Measurements from ENCODE around the gene C17orf100.

C17orf100 gene

DNA sequence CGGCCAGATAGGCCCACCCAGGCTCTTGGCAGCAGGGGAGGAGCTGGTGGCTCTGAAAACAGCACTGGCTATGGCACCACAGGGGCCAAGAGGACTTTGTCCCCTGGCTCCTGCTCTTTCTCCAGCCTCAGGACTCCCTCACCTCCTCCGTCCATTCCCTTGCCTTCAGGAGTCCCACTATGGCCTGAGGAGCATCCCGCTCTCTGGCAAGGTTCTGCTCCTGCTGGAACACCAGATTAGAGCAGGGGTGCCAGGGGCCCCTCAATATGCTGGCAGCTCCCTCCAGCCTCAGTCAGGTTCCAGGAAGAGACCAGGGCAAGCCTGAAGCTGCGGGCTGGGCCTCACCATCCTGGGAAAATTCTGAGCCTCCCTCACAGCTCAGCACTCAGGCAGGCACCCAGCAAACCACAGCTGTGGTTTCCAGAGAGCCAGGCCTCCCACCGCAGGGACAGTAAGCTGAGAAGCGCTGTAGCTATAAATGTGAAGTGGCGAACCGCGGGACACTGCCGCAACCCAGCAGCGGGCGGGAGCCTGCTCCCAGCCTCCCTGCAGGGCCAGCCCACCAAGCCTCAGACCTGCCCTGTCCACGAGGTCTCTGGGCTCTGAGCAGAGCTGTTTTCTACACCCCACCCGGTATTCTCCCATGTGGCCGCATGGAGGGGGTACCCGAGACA is 25.7 kb downstream of the C17orf100 start:
- no peak overlapping the region for H3K4me3 ChIP-seq (ENCODE audit: low read depth in 1 of 5, low read length in 5 of 5)
- H3K9ac ChIP-seq (ENCODE audit: low read length in 5 of 5) = no peak overlapping the region
- H3K27ac ChIP-seq (ENCODE audit: low read depth, low read length) = no peak overlapping the region
- no peaks in the 10 kb centered on the region for H3K9me3 ChIP-seq (ENCODE audit: control insufficient read depth in 5 of 5, low read length in 5 of 5)
- H3K4me1 ChIP-seq (ENCODE audit: control insufficient read depth in 5 of 5, insufficient read depth in 5 of 5, low read length in 5 of 5) = no peaks in the 10 kb centered on the region
- no peaks in the 10 kb centered on the region for H3K36me3 ChIP-seq (ENCODE audit: control insufficient read depth in 5 of 5, insufficient read depth in 5 of 5, low read length in 5 of 5)
- peaks cover 6 to 27% (median 19%) of the 10 kb centered on the region in 5 donors for H3K27me3 ChIP-seq (ENCODE audit: control insufficient read depth in 5 of 5, insufficient read depth in 4 of 5, low read length in 5 of 5)

GRCh38 chr17:6677946-6678345 is 26.4 kb downstream of the C17orf100 start:
- peaks cover 6 to 31% (median 19%) of the 10 kb centered on the region in 5 donors for H3K27me3 ChIP-seq (ENCODE audit: control insufficient read depth in 5 of 5, insufficient read depth in 4 of 5, low read length in 5 of 5)
- H3K9ac ChIP-seq (ENCODE audit: low read length in 5 of 5) = no peak overlapping the region
- no peak overlapping the region for H3K4me3 ChIP-seq (ENCODE audit: low read depth in 1 of 5, low read length in 5 of 5)
- H3K4me1 ChIP-seq (ENCODE audit: control insufficient read depth in 5 of 5, insufficient read depth in 5 of 5, low read length in 5 of 5) = no peaks in the 10 kb centered on the region
- H3K27ac ChIP-seq (ENCODE audit: low read depth, low read length) = no peak overlapping the region
- H3K9me3 ChIP-seq (ENCODE audit: control insufficient read depth in 5 of 5, low read length in 5 of 5) = no peaks in the 10 kb centered on the region
- H3K36me3 ChIP-seq (ENCODE audit: control insufficient read depth in 5 of 5, insufficient read depth in 5 of 5, low read length in 5 of 5) = no peaks in the 10 kb centered on the region

DNA sequence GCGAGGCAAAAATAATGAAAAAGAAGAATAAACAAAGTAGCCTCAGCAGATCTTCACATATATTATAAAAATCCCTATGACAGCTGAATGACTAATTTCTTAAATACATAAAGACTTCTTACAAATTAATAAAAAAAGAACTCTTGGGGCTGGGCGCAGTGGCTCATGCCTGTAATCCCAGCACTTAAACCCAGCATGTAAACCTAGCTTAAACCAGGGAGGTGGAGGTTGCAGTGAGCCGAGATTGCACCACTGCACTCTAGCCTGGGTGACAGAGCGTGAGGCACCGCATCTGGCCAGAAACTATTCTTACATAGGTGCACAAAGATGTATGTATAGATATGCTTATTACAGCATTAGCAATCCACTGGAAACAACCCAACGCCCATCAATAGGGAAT is 27.7 kb downstream of the C17orf100 start:
- Histone ChIP-seq H3K27me3 (ENCODE audit: control insufficient read depth in 5 of 5, insufficient read depth in 4 of 5, low read length in 5 of 5) (peaks cover 6 to 34% (median 21%) of the 10 kb centered on the region in 5 donors), H3K4me1 (ENCODE audit: control insufficient read depth in 5 of 5, insufficient read depth in 5 of 5, low read length in 5 of 5) (no peaks in the 10 kb centered on the region), H3K9ac (ENCODE audit: low read length in 5 of 5) (no peak overlapping the region)

GRCh38 chr17:6681176-6681575 is 29.6 kb downstream of the C17orf100 start:
- Histone ChIP-seq H3K9me3 (ENCODE audit: control insufficient read depth in 5 of 5, low read length in 5 of 5) (no peaks in the 10 kb centered on the region), H3K36me3 (ENCODE audit: control insufficient read depth in 5 of 5, insufficient read depth in 5 of 5, low read length in 5 of 5) (no peaks in the 10 kb centered on the region), H3K4me1 (ENCODE audit: control insufficient read depth in 5 of 5, insufficient read depth in 5 of 5, low read length in 5 of 5) (no peaks in the 10 kb centered on the region), H3K27ac (ENCODE audit: low read depth, low read length) (no peak overlapping the region), H3K27me3 (ENCODE audit: control insufficient read depth in 5 of 5, insufficient read depth in 4 of 5, low read length in 5 of 5) (peaks cover 6 to 35% (median 22%) of the 10 kb centered on the region in 5 donors), H3K9ac (ENCODE audit: low read length in 5 of 5) (no peak overlapping the region), H3K4me3 (ENCODE audit: low read depth in 1 of 5, low read length in 5 of 5) (no peak overlapping the region)

More for the DNA sequence above, 27.7 kb downstream of the C17orf100 start:
- Histone ChIP-seq H3K9me3 (ENCODE audit: control insufficient read depth in 5 of 5, low read length in 5 of 5) (no peaks in the 10 kb centered on the region), H3K4me3 (ENCODE audit: low read depth in 1 of 5, low read length in 5 of 5) (no peak overlapping the region), H3K27ac (ENCODE audit: low read depth, low read length) (no peak overlapping the region), H3K36me3 (ENCODE audit: control insufficient read depth in 5 of 5, insufficient read depth in 5 of 5, low read length in 5 of 5) (no peaks in the 10 kb centered on the region)

DNA sequence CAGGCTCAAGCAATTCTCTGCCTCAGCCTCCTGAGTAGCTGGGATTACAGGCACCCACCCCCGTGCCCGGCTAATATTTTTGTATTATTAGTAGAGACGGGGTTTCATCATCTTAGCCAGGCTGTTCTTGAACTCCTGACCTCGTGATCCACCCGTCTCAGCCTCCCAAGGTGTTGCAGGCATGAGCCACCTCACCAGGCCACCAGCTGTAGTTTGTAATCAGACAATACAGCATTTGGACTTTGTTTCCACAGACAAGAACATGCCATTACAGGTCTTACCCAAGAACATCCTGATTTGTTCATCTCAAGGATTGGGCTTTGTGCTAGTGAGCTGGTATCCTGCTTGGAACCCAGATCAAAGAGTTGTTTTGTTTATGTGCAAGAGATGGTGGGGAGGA is 30.1 kb downstream of the C17orf100 start:
- H3K27me3 ChIP-seq (ENCODE audit: control insufficient read depth in 5 of 5, insufficient read depth in 4 of 5, low read length in 5 of 5) = peaks cover 6 to 36% (median 20%) of the 10 kb centered on the region in 5 donors
- no peak overlapping the region for H3K4me3 ChIP-seq (ENCODE audit: low read depth in 1 of 5, low read length in 5 of 5)
- no peaks in the 10 kb centered on the region for H3K36me3 ChIP-seq (ENCODE audit: control insufficient read depth in 5 of 5, insufficient read depth in 5 of 5, low read length in 5 of 5)
- no peak overlapping the region for H3K9ac ChIP-seq (ENCODE audit: low read length in 5 of 5)
- H3K27ac ChIP-seq (ENCODE audit: low read depth, low read length) = no peak overlapping the region
- H3K4me1 ChIP-seq (ENCODE audit: control insufficient read depth in 5 of 5, insufficient read depth in 5 of 5, low read length in 5 of 5) = no peaks in the 10 kb centered on the region
- H3K9me3 ChIP-seq (ENCODE audit: control insufficient read depth in 5 of 5, low read length in 5 of 5) = no peaks in the 10 kb centered on the region

DNA sequence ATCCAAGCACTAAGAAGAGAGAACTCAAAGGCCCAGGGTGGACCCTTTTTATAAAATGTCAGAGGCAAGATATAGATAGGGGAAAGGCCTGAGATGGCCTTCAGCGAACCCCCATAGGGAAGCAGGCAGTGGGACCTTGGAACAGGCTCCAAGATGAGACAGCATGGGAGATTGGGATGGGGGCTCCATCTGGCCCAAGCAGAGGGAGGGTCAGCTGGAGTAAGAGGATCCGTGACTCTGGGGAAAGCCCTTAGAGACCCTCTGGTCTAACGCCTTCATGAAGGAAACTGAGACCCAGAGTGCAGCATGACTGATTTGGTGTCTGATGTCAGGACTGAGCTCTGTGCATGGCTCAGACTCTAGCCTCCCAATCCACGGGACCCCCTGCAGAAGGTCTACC is 30.8 kb downstream of the C17orf100 start:
- Histone ChIP-seq H3K9me3 (ENCODE audit: control insufficient read depth in 5 of 5, low read length in 5 of 5) (no peaks in the 10 kb centered on the region), H3K4me1 (ENCODE audit: control insufficient read depth in 5 of 5, insufficient read depth in 5 of 5, low read length in 5 of 5) (no peaks in the 10 kb centered on the region), H3K36me3 (ENCODE audit: control insufficient read depth in 5 of 5, insufficient read depth in 5 of 5, low read length in 5 of 5) (no peaks in the 10 kb centered on the region), H3K27ac (ENCODE audit: low read depth, low read length) (no peak overlapping the region), H3K4me3 (ENCODE audit: low read depth in 1 of 5, low read length in 5 of 5) (no peak overlapping the region), H3K27me3 (ENCODE audit: control insufficient read depth in 5 of 5, insufficient read depth in 4 of 5, low read length in 5 of 5) (peaks cover 6 to 29% (median 15%) of the 10 kb centered on the region in 5 donors), H3K9ac (ENCODE audit: low read length in 5 of 5) (no peak overlapping the region)

DNA sequence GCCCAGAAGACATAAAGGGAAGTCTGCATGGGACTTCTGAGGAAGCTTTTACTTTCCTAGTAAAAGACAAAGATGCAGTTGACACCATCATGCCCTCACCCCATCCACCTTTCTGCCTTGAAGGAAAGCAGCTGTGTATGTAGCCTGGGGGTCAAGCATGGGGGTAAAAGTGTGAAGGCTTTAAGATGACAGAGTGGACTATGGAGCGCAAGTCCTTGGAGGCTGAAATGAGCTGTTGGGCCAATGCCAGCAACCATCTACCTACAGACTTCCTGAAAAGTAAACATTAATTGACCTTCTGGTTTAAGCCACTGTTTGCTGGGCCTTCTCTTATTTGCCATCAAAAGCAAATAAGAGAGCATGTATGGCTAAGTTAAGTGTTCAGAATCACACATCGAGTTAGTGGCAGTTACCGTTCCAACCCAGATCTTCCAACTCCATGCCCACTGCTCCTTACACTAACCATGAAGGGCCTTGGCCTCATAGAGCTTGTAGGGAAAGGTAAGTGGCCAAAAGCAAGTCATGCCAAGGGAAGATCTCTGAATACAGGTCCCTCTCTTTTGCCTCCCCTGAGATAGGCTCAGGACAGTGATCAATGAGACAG is 31.6 kb downstream of the C17orf100 start:
- no peak overlapping the region for H3K9ac ChIP-seq (ENCODE audit: low read length in 5 of 5)
- H3K4me1 ChIP-seq (ENCODE audit: control insufficient read depth in 5 of 5, insufficient read depth in 5 of 5, low read length in 5 of 5) = no peaks in the 10 kb centered on the region
- no peak overlapping the region for H3K4me3 ChIP-seq (ENCODE audit: low read depth in 1 of 5, low read length in 5 of 5)
- no peaks in the 10 kb centered on the region for H3K36me3 ChIP-seq (ENCODE audit: control insufficient read depth in 5 of 5, insufficient read depth in 5 of 5, low read length in 5 of 5)
- no peaks in the 10 kb centered on the region for H3K9me3 ChIP-seq (ENCODE audit: control insufficient read depth in 5 of 5, low read length in 5 of 5)
- peaks cover 3 to 21% (median 7%) of the 10 kb centered on the region in 5 donors for H3K27me3 ChIP-seq (ENCODE audit: control insufficient read depth in 5 of 5, insufficient read depth in 4 of 5, low read length in 5 of 5)
- no peak overlapping the region for H3K27ac ChIP-seq (ENCODE audit: low read depth, low read length)

DNA sequence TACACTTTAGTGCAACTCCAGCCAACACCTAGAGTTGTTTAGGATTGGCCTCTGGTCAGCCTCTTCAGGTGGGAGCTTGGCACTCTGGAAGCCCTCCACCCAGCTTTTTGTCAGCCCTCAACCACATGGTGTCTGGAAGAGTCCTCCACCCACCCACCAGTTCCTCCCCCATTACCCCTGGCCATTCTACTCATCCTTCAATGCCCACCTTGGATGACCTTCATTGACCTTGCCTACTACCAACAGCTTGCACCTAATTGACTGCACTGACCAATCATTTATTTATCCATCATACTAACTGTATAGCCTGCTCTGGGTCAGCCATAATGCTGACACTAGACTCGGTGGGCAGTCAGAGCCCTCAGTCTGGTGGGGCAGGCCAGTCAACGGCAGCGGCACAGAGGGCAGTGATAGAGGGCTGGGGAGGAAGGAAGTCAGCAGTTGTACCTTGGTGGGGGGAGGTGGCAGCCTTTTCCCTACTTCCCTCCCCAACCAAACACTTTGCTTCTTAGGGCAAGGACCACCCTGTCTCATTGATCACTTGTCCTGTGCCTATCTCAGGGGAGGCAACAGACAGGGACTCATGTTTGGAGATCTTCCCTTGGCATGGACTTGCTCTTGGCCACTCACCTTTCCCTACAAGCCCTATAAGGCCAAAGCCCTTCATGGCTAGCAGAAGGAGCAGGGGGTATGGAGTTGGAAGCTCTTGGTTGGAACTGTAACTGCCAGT is 32.3 kb downstream of the C17orf100 start:
- no peaks in the 10 kb centered on the region for H3K36me3 ChIP-seq (ENCODE audit: control insufficient read depth in 5 of 5, insufficient read depth in 5 of 5, low read length in 5 of 5)
- no peak overlapping the region for H3K27ac ChIP-seq (ENCODE audit: low read depth, low read length)
- H3K27me3 ChIP-seq (ENCODE audit: control insufficient read depth in 5 of 5, insufficient read depth in 4 of 5, low read length in 5 of 5) = peaks cover 0 to 14% (median 4%) of the 10 kb centered on the region in 5 donors
- no peak overlapping the region for H3K9ac ChIP-seq (ENCODE audit: low read length in 5 of 5)
- H3K4me3 ChIP-seq (ENCODE audit: low read depth in 1 of 5, low read length in 5 of 5) = no peak overlapping the region
- no peaks in the 10 kb centered on the region for H3K9me3 ChIP-seq (ENCODE audit: control insufficient read depth in 5 of 5, low read length in 5 of 5)
- H3K4me1 ChIP-seq (ENCODE audit: control insufficient read depth in 5 of 5, insufficient read depth in 5 of 5, low read length in 5 of 5) = no peaks in the 10 kb centered on the region

- Histone ChIP-seq H3K36me3 (ENCODE audit: control insufficient read depth in 5 of 5, insufficient read depth in 5 of 5, low read length in 5 of 5) (no peaks in the 10 kb centered on the region), H3K27ac (ENCODE audit: low read depth, low read length) (no peak overlapping the region), H3K9ac (ENCODE audit: low read length in 5 of 5) (no peak overlapping the region), H3K4me3 (ENCODE audit: low read depth in 1 of 5, low read length in 5 of 5) (no peak overlapping the region), H3K9me3 (ENCODE audit: control insufficient read depth in 5 of 5, low read length in 5 of 5) (no peaks in the 10 kb centered on the region), H3K27me3 (ENCODE audit: control insufficient read depth in 5 of 5, insufficient read depth in 4 of 5, low read length in 5 of 5) (peaks cover 0 to 10% (median 4%) of the 10 kb centered on the region in 5 donors), H3K4me1 (ENCODE audit: control insufficient read depth in 5 of 5, insufficient read depth in 5 of 5, low read length in 5 of 5) (no peaks in the 10 kb centered on the region)
Measured at GRCh38 chr17:6684460-6684783, 32.9 kb downstream of the C17orf100 start.
